NCI-H146 (cell line): Measurements from ENCODE around the gene SEZ6L.
A peak's percentile ranks its signal among the peaks of the same experiment; 100 is the strongest.

Source experiments
- DNase-seq: peaks from one replicate; lab custom pipeline; 2025; lab: John Stamatoyannopoulos, UW

Gene SEZ6L

GRCh38 chr22:26295563-26296126, 126.4 kb downstream of the SEZ6L start:
- no peak for DNase-seq

- DNase-seq: no peak
Observed at GRCh38 chr22:26298605-26299310, 129.5 kb downstream of the SEZ6L start.

GRCh38 chr22:26302726-26303125, 133.5 kb downstream of the SEZ6L start:
- no peak for DNase-seq

GRCh38 chr22:26303475-26303874, 134.2 kb downstream of the SEZ6L start:
- no peak for DNase-seq

DNA sequence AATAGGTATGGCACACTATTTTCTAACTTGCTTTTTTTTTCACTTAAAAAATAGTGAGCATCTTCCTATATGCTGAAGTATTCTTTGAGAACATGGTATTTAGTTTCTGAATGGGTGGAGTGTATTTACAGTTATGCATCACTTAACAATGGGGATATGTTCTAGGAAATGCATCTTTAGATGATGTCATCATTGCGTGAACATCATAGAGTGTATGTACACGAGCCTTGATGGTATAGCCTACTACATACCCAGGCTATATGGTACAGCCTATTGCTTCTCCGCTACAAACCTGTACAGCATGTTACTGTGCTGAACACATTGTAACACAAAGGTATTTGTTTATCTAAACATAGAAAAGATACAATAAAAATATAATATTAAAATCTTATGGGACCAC, 135.5 kb downstream of the SEZ6L start:
- no peak for DNase-seq

GRCh38 chr22:26308467-26308866, 139.2 kb downstream of the SEZ6L start:
- DNase-seq: no peak

- DNase-seq: no peak
Observed at GRCh38 chr22:26310616-26311015, 141.4 kb downstream of the SEZ6L start.

DNA sequence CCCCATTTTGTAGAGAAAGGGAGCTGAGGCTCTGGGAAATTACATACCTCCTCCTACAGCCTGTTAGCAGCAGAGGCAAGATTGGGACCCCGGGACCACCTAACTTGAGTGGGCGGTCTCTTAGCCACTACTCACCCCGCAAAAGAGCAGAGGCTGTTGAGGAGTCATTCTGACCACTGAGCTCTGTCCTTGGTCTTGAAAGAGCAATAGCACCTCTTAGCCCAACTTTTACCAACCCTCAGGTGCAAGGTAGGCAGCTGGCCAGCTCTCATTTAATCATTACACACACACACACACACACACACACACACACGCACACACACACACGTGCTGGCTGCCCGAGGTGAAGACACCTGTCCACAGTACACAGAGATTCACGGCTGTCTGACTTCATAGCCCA, 144.0 kb downstream of the SEZ6L start:
- no peak for DNase-seq

DNA sequence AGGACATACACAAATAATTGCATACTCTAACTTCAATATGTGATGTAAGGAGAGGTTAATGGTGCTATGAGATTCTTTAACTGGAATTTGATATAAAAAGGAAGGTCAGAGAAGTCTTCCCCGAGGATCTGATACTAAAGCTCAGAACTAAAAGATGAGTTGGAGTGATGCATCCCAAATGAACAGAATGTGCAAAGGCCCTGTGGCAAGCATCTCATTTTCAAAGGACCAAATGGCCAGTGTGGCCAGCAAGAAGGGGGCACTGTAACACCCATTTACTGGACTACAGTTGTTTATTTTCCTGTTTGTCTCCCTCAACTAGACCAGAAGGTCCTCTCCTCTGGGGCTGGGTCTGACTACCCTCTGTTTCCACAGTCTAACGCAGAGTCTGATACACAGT, 144.9 kb downstream of the SEZ6L start:
- DNase-seq: no peak

DNA sequence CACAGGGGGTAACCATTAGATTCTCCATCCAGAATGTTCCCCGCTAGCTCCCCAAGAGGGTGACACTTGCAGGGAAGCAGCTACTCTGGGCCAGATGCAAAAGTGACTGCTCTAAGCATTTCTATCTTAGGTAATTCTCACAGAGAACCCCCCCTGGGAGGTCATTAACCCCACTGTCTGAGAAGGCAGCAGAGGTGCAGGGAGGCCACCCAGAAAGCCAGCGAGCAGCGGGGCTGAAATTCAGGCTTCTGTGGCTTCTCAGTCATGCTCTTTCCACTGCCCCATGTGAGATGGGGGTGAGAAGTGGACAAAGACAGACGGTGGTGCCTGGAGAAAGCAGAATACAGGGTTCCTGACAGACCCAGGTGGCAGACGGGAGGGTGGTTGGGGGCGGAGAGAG, 145.4 kb downstream of the SEZ6L start:
- DNase-seq: no peak

GRCh38 chr22:26316732-26317285, 147.5 kb downstream of the SEZ6L start:
- DNase-seq: no peak

GRCh38 chr22:26318975-26319374, 149.7 kb downstream of the SEZ6L start:
- DNase-seq: no peak

DNA sequence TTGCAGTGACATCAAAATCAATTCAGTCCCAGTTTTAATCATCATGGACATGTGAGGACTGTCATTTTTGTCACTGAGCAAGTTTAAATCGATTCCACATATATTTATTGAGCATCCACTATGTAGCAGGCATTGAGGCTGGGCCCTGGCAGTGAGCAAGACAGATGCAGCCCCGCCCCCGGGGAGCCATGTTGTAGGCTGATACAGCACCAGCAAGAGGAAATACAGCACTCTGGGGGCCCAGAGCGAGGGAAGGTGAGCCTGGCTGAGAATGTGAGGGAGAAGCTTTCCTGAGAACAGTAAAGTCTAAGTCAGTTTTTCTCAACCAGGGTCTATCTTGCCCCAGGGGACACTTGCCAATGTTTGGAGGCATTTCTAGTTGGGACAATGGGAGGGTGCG, 151.2 kb downstream of the SEZ6L start:
- DNase-seq: no peak

GRCh38 chr22:26321469-26321913, 152.2 kb downstream of the SEZ6L start:
- no peak for DNase-seq

DNA sequence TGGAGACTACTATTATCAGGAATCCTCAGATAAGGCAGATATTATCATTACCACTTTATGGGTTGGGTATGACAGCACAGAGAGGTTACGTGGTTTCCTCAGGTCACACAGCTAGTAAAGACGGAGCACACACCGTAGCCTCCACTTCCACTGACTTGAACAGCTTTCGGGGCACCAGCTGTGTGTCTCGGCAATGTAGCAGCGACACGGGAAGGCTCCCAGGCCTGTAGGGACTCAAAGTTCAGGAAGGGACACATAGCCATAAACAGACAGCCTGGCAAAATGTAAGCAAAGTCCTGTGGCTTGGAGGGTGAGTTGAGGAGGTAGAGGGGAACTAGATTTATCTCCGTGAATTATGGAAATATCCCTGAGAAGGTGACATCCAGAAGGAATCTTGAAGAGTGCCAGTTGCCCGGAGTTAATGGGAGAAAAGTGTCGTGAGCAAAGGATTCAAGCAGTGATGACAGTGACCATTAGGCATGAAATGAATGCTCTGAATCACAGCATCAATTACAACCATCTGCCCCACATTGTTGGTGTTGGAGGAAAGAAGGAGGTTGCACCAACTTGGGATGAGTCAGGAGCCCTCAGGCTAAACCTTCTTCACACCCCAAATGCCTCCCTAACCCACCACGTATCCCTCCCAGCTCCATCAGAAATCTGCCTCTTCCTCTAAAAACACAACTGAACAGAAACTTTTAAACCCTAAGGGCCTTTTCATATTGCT, 153.1 kb downstream of the SEZ6L start:
- DNase-seq: no peak

DNA sequence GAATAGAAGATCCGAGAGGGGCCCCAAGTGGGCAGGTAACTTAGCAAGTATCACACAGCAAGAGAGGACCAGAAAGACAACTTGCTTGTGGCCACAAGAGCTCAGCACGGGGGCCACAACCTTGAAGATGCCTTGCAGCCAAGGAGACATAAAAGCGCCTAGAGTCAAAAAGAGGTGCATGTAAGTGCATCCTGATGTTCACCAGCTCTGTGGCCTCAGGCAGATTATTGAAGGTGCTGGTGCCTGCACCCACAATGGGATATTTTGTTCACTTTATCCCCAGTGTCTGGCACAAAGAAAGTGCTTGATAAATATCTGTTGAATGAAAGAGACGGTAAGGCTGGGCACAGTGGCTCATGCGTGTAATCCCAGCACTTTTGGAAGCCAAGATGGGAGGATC, 153.8 kb downstream of the SEZ6L start:
- DNase-seq: no peak

DNA sequence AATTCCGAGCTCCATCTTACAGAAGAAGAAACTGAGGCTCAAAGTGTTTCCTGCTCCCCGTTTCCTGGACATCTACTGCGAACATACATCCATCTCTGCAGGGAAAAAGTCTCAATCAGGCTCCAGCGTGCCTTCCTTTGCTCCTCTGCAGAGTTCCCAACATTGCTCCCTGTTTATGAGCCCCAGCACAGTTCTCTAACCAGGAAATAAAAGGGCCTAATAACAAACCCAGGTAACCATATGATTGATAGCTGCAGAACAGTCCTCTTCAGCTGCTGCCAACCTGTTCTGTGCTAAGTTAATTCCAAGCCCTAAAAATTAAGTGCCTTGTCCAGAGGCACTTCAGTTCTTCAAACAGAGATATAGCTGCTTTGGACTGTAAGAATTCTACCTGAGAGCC, 154.9 kb downstream of the SEZ6L start:
- DNase-seq: no peak

DNA sequence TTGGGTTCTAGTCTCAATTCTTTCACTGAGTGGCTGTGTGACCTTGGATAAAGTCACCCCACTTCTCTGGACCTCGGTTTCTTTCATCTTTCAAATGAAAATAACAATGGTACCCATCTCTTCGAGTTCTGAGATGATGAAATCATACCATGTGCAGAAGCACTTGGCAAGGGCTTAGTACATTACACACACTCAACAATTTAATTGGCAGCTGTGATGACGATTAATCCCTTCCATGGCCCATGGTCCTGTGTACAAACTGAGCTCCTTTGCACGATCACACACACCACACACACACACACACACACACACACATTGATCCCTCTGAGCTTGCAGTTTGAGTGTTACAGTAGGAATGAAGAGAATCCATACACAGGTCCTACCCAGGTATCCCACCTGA, 156.4 kb downstream of the SEZ6L start:
- no peak for DNase-seq

DNA sequence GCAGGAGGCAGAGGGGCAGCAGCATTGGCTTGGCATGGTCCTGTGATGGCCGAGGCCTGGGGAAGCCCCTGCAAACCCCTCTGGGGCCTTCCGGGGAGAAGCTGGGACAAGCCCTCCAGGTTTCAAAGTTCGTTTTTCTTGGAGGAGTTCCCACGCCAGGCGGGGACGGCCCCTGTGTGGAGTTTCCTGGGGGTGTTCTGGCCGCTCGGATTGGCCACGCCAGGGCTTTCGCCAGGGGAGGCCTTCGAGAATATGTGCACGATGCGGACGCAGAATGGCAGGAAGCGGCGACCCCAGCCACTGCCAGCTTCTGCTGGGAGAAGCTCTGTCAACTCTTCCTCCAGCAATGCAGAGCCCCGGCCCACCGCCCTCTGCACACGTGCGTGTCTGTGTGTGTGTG, 157.5 kb downstream of the SEZ6L start:
- DNase-seq: no peak

GRCh38 chr22:26327306-26327705, 158.0 kb downstream of the SEZ6L start:
- no peak for DNase-seq

DNA sequence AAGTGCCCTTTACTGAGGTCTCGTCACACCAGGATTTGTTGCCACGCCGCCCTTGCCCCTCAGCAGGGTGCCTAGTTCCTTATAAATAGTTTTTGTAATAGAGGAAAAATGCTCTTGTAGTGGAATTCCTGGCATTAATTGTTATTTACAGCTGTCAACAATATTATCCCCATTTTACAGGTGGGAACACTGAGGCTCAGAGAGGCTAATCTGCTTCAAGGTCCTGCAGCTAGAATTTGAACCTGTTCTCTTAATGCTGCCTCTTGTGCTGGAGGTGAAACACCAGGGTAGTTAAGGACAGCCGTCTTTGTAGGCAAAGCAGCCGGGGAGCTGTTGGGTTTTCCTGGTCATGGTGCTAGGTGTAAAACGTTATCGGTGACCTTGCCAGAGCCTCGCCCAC, 159.0 kb downstream of the SEZ6L start:
- DNase-seq: no peak

DNA sequence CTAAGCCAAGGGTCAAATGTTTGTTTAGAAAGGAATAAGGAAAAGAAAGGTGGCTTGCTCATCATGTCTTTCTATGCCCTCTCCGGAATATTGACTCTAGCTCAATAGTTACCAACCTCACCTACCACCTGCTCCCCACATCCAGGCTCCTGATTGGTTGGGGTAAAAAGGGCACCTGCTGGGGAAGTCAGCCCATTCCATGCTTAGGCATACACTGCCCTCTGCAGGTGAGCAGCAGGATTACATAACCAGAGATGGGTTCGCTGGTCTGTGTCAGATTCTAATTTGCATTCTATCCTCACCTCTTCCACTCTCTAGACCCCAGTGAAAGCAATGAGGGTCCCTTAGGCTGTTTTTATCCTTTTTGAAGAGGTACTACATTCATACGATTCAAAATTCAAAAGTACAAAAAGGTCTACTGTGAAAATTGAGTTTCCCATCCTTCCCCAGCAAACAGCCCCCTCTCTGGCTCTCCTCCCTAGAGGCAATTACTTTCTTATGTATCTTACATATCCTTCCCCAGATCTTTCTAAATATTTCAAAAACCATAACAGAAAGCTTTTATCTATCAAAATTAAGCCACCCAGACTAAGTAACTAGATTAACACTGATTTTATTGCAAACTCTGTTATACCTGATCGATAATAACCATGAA, 161.8 kb downstream of the SEZ6L start:
- peak; percentile 93 for DNase-seq
